ENCODE data around the gene NECAP2.
"Not testable (repeated sequence)": the region's sequence is repeated elsewhere in the genome, so short reads cannot be mapped to it uniquely, and the experiment has no call there.

DNA sequence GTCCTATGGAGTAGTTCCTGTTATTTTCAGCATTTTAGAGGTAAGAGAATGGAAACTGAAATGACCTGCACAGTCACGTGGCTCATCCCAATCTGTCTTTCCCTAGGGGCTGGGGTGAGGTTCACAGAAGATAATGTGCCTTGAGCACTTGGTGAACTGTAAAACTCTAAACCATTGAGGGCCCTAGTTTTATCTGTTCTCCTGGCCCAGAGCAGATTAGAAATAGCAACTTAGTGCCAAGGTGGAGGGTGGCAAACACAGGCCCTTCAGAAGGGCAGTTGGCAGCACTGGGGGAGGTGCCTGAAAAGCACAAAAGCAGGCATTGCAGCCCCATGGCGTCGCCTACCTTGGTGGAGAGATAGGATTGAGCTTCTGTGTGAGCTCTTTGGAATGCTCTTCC lies 14.4 kb downstream of the NECAP2 start:
- TF ChIP-seq, protein P1, sequence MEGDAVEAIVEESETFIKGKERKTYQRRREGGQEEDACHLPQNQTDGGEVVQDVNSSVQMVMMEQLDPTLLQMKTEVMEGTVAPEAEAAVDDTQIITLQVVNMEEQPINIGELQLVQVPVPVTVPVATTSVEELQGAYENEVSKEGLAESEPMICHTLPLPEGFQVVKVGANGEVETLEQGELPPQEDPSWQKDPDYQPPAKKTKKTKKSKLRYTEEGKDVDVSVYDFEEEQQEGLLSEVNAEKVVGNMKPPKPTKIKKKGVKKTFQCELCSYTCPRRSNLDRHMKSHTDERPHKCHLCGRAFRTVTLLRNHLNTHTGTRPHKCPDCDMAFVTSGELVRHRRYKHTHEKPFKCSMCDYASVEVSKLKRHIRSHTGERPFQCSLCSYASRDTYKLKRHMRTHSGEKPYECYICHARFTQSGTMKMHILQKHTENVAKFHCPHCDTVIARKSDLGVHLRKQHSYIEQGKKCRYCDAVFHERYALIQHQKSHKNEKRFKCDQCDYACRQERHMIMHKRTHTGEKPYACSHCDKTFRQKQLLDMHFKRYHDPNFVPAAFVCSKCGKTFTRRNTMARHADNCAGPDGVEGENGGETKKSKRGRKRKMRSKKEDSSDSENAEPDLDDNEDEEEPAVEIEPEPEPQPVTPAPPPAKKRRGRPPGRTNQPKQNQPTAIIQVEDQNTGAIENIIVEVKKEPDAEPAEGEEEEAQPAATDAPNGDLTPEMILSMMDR (IDR thresholded peaks at IDR 0.05; ENCODE audit: insufficient read depth, low read length): not testable (repeated sequence)
- TF ChIP-seq, protein P2, sequence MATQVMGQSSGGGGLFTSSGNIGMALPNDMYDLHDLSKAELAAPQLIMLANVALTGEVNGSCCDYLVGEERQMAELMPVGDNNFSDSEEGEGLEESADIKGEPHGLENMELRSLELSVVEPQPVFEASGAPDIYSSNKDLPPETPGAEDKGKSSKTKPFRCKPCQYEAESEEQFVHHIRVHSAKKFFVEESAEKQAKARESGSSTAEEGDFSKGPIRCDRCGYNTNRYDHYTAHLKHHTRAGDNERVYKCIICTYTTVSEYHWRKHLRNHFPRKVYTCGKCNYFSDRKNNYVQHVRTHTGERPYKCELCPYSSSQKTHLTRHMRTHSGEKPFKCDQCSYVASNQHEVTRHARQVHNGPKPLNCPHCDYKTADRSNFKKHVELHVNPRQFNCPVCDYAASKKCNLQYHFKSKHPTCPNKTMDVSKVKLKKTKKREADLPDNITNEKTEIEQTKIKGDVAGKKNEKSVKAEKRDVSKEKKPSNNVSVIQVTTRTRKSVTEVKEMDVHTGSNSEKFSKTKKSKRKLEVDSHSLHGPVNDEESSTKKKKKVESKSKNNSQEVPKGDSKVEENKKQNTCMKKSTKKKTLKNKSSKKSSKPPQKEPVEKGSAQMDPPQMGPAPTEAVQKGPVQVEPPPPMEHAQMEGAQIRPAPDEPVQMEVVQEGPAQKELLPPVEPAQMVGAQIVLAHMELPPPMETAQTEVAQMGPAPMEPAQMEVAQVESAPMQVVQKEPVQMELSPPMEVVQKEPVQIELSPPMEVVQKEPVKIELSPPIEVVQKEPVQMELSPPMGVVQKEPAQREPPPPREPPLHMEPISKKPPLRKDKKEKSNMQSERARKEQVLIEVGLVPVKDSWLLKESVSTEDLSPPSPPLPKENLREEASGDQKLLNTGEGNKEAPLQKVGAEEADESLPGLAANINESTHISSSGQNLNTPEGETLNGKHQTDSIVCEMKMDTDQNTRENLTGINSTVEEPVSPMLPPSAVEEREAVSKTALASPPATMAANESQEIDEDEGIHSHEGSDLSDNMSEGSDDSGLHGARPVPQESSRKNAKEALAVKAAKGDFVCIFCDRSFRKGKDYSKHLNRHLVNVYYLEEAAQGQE (IDR thresholded peaks at IDR 0.05; ENCODE audit: insufficient replicate concordance, low read depth): not testable (repeated sequence)
